Measurements from ENCODE around the gene ZCCHC13. TPM values are rescaled to one million over a fixed set of nuclear protein-coding genes. Genes with fewer than 3 reads are reported as not detected.
"Not testable (repeated sequence)": the region's sequence is repeated elsewhere in the genome, so short reads cannot be mapped to it uniquely, and the experiment has no call there.

ZCCHC13 gene
- not detected in 2 replicates for total RNA-seq
- long read RNA-seq, result 0 reads

GRCh38 chrX:74304016-74304415 is at the start of gene ZCCHC13:
Gene ZCCHC13, plus strand, starts transcription at chrX:74304180. Its CDS starts 87 bp downstream, at chrX:74304267.
- no peak within 1 kb of the TSS for H3K27ac Mint-ChIP-seq (ENCODE audit: unreplicated experiment)
- H3K4me1 Mint-ChIP-seq, result no peaks in the 10 kb centered on the region
- no peaks in the 10 kb centered on the region for H3K36me3 Mint-ChIP-seq (ENCODE audit: low read depth)
- peaks cover 5% of the 10 kb centered on the region for H3K9me3 Mint-ChIP-seq
- TF ChIP-seq, protein P1, sequence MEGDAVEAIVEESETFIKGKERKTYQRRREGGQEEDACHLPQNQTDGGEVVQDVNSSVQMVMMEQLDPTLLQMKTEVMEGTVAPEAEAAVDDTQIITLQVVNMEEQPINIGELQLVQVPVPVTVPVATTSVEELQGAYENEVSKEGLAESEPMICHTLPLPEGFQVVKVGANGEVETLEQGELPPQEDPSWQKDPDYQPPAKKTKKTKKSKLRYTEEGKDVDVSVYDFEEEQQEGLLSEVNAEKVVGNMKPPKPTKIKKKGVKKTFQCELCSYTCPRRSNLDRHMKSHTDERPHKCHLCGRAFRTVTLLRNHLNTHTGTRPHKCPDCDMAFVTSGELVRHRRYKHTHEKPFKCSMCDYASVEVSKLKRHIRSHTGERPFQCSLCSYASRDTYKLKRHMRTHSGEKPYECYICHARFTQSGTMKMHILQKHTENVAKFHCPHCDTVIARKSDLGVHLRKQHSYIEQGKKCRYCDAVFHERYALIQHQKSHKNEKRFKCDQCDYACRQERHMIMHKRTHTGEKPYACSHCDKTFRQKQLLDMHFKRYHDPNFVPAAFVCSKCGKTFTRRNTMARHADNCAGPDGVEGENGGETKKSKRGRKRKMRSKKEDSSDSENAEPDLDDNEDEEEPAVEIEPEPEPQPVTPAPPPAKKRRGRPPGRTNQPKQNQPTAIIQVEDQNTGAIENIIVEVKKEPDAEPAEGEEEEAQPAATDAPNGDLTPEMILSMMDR (conservative IDR thresholded peaks at IDR 0.05), result no peak
- DNase-seq (ENCODE audit: low read depth, low spot score), result no peak
- no peaks in the 10 kb centered on the region for H3K27me3 Mint-ChIP-seq (ENCODE audit: low read depth)
- no peak within 1 kb of the TSS for H3K4me3 Mint-ChIP-seq

GRCh38 chrX:74258111-74258510 is 45.9 kb upstream of the ZCCHC13 start:
- H3K4me3 Mint-ChIP-seq, result not testable (repeated sequence)

GRCh38 chrX:74259885-74260491 is 44.0 kb upstream of the ZCCHC13 start:
- Mint-ChIP-seq H3K27me3 (ENCODE audit: low read depth) (no peaks in the 10 kb centered on the region), H3K36me3 (ENCODE audit: low read depth) (peaks cover 36% of the 10 kb centered on the region), H3K27ac (ENCODE audit: unreplicated experiment) (no peak overlapping the region), H3K4me1 (no peaks in the 10 kb centered on the region), H3K9me3 (peaks cover 7% of the 10 kb centered on the region), H3K4me3 (no peak overlapping the region)
- no peak for DNase-seq (ENCODE audit: low read depth, low spot score)
- TF ChIP-seq, protein P1 (conservative IDR thresholded peaks at IDR 0.05), result no peak

More at GRCh38 chrX:74258111-74258510, 45.9 kb upstream of the ZCCHC13 start:
- peaks cover 36% of the 10 kb centered on the region for H3K36me3 Mint-ChIP-seq (ENCODE audit: low read depth)
- DNase-seq (ENCODE audit: low read depth, low spot score); H3K27ac Mint-ChIP-seq (ENCODE audit: unreplicated experiment); H3K9me3 Mint-ChIP-seq; H3K27me3 Mint-ChIP-seq (ENCODE audit: low read depth); H3K4me1 Mint-ChIP-seq: not testable (repeated sequence)

DNA sequence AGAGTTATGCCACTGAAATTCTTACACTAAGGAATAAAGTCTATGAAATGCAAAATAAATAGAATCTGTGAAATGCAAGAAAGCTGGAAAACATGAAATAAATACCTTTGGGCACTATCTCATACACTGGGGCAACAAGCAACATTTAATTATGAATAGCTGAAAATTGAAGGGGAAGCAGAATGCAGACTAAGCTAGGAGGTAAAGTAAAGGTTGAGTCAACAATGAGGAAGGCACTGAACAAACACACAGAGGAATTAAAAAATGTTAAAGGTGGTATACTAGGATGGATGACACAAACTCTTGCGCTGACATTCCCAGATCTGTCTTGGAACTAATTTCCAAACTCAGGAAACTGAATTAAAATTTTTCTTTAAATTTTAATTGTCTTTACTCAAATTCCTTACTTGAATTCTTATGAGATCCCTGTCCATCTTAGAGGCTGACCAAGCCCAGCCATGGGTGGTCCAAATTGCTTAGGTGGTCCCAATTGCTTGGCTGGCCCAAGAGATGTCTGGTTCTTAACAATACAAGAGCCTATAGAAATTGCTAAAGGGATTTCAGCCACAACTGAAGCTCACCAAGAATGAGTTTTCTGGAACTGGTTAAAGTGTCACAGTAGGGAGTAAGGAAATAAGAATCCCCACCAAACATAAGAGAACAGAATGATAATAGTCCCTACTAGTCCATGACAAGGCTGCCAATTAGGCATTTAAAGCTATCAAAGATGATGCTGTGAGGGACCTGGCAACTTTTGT is 41.3 kb upstream of the ZCCHC13 start:
- H3K27me3 Mint-ChIP-seq (ENCODE audit: low read depth), result no peaks in the 10 kb centered on the region
- no peak overlapping the region for H3K27ac Mint-ChIP-seq (ENCODE audit: unreplicated experiment)
- no peaks in the 10 kb centered on the region for H3K4me1 Mint-ChIP-seq
- DNase-seq (ENCODE audit: low read depth, low spot score), result no peak
- H3K4me3 Mint-ChIP-seq, result no peak overlapping the region
- H3K9me3 Mint-ChIP-seq, result peaks cover 7% of the 10 kb centered on the region
- peaks cover 29% of the 10 kb centered on the region for H3K36me3 Mint-ChIP-seq (ENCODE audit: low read depth)
- TF ChIP-seq, protein P1 (conservative IDR thresholded peaks at IDR 0.05), result no peak

- H3K36me3 Mint-ChIP-seq (ENCODE audit: low read depth), result peaks cover 1% of the 10 kb centered on the region
- H3K9me3 Mint-ChIP-seq, result no peaks in the 10 kb centered on the region
- no peak for DNase-seq (ENCODE audit: low read depth, low spot score)
- no peaks in the 10 kb centered on the region for H3K4me1 Mint-ChIP-seq
- TF ChIP-seq, protein P1 (conservative IDR thresholded peaks at IDR 0.05), result no peak
- H3K4me3 Mint-ChIP-seq, result no peak overlapping the region
- no peaks in the 10 kb centered on the region for H3K27me3 Mint-ChIP-seq (ENCODE audit: low read depth)
- no peak overlapping the region for H3K27ac Mint-ChIP-seq (ENCODE audit: unreplicated experiment)
These were observed 33.6 kb upstream of the ZCCHC13 start for GRCh38 chrX:74270393-74270792.

GRCh38 chrX:74272230-74272629 is 31.8 kb upstream of the ZCCHC13 start:
- no peak for DNase-seq (ENCODE audit: low read depth, low spot score)
- Mint-ChIP-seq H3K4me3 (no peak overlapping the region), H3K27me3 (ENCODE audit: low read depth) (no peaks in the 10 kb centered on the region), H3K9me3 (no peaks in the 10 kb centered on the region), H3K27ac (ENCODE audit: unreplicated experiment) (no peak overlapping the region), H3K4me1 (no peaks in the 10 kb centered on the region), H3K36me3 (ENCODE audit: low read depth) (peaks cover 3% of the 10 kb centered on the region)
- TF ChIP-seq, protein P1 (conservative IDR thresholded peaks at IDR 0.05), result no peak
